Measurements from ENCODE around the gene AP4S1.
A peak's percentile ranks its signal among the peaks of the same experiment; 100 is the strongest.
"Not testable (repeated sequence)": the region's sequence is repeated elsewhere in the genome, so short reads cannot be mapped to it uniquely, and the experiment has no call there.

DNA sequence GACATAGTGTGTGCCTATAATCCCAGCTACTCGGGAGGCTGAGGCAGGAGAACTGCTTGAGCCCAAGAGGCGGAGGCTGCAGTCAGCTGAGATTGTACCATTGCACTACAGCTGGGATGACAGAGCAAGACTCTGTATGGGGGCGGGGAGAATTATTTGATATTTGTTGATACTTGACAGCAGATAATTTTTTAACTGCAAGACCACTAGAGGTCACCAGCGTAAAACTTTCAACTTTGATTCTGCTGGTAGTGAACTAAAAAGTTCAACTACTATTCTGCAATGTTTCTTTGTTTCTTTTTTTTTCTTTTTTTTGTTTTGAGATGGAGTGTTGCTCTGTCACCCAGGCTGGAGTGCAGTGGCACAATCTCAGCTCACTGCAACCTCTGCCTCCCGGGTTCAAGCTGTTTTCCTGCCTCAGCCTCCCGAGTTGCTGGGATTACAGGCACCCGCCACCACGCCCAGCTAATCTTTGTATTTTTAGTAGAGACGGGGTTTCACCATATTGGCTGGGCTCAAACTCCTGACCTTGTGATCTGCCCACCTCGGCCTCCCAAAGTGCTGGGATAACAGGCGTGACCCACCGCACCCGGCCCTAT lies 45.2 kb upstream of the AP4S1 start:
- TF ChIP-seq, protein P1, sequence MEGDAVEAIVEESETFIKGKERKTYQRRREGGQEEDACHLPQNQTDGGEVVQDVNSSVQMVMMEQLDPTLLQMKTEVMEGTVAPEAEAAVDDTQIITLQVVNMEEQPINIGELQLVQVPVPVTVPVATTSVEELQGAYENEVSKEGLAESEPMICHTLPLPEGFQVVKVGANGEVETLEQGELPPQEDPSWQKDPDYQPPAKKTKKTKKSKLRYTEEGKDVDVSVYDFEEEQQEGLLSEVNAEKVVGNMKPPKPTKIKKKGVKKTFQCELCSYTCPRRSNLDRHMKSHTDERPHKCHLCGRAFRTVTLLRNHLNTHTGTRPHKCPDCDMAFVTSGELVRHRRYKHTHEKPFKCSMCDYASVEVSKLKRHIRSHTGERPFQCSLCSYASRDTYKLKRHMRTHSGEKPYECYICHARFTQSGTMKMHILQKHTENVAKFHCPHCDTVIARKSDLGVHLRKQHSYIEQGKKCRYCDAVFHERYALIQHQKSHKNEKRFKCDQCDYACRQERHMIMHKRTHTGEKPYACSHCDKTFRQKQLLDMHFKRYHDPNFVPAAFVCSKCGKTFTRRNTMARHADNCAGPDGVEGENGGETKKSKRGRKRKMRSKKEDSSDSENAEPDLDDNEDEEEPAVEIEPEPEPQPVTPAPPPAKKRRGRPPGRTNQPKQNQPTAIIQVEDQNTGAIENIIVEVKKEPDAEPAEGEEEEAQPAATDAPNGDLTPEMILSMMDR (IDR thresholded peaks at IDR 0.05): peak; percentile 25 to 67 (median 54)
- not testable (repeated sequence) for TF ChIP-seq POLR2A (IDR thresholded peaks at IDR 0.05)
